Measurements from ENCODE around the gene PTP4A1.
"Not testable (repeated sequence)": the region's sequence is repeated elsewhere in the genome, so short reads cannot be mapped to it uniquely, and the experiment has no call there.

The PTP4A1 gene
- 12.9 reads per million, percentile 37 among the genes with 10 or more reads in this experiment for total RNA-seq

DNA sequence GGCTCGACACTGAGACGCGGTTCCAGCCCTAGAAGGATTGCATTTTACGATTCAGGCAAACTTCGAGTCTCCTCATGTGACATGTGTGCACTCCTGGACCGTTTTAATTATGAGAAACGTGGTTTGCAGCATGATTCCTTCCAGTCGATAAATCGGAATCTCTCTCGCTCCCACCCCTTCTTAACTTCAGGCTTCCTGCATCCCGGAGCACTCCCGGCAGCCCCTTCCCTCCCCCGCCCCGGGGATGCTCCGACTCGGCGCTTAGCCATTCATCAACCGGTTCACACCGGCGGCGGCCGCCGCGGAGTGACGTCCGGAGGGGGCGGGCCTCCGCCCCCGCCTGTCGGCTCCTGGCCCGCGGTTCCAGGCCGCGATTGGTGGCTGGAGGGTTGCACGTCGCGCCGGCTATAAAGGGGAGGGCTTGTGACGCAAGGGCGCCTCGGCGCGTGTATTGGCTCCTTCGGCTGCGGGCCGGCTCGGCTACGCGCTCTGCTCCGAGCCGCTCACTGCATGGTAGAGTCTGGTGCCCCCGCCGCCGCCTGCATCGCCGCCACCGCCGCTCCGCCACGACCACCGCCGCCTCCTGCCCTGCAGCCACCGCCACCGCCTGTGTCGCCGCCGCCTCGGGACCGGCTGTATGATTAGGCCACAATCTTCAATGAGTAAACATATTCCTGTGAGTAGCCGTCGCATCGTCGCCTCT, at the start of gene PTP4A1, which contains the start of gene LOC128125822:
Gene PTP4A1 (plus strand): TSS at position 437 of the 703 bp plus-strand sequence. CDS start 4,401 bp downstream, outside the sequence.
Gene LOC128125822 (plus strand): TSS at position 437 of the 703 bp plus-strand sequence.
- DNase-seq, result peak; percentile 96

DNA sequence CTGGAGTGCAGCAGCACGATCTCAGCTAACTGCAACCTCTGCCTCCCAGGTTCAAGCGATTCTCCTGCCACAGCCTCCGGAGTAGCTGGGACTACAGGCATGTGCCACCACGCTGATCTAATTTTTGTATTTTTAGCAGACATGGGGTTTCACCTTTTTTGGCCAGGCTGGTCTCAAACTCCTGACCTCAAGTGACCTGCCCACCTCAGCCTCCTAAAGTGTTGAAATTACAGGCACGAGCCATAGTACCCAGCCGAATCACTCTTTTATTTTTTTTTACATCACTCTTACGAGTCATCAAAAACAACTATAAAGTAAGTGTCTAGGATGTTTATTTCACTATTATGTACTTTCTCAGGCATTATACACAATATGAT, 49.4 kb upstream of the PTP4A1 start:
- not testable (repeated sequence) for DNase-seq

- no peak for DNase-seq
Observed at GRCh38 chr6:63523630-63524029, 48.6 kb upstream of the PTP4A1 start.

GRCh38 chr6:63525186-63525878, 46.9 kb upstream of the PTP4A1 start:
- DNase-seq, result no peak

GRCh38 chr6:63526931-63527330, 45.3 kb upstream of the PTP4A1 start:
- no peak for DNase-seq

DNA sequence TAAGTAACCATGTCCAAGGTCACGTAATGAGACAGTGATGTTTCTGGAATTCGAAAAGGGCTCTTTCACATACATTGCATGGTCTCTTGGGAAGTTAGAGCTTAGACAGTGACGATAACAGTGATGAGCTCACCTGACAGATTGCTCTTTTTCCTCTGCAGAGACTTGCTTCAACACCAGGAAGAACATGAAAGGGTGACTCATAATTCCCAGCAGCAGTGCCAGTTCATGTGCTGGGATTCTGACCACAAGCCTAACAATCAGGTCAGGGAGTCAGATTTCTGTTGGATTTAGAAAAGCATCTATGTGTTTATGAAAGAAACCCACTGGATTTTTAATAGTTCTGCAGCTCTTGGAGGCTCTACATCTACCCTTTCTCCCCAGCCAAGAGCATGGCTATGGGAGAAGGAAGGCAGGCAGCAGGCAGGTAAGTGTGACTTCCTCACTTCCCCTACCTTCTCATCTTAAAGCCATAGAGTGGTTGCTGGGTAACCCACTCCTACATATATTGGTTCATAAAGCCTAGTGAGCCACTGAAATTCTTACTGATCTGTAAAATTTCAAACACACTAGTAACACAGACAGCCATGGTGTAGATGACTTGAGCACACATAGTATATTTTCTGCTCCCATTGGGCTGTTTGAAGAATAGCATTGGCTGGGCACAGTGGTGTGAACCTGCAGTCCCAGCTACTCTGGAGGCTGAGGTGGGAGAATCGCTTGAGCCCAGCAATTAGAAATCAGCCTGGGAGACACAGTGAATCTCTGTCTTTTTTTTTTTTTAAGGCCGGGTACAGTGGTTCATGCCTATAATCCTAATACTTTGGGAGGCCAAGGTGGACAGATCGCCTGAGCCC, 44.4 kb upstream of the PTP4A1 start:
- DNase-seq, result no peak

DNA sequence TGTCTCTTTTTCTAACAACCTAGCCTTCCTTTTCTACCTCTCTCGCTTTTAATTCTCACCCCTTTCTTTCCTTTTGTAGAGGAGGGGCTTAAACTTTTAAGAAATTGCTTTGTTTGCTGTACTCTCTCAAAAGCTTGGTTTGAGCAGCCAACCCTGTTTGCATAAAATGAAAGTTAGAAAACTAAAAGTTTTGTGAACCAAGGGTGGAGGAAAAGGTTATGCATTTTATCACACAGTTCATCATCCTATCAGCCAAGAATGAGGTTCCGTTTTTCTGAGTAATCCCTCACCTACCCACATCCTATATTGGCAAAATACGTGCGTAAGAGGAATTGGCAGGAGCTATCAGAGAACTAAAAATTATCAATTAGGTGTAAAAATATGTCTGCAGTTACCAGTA, 42.8 kb upstream of the PTP4A1 start:
- DNase-seq, result no peak

DNA sequence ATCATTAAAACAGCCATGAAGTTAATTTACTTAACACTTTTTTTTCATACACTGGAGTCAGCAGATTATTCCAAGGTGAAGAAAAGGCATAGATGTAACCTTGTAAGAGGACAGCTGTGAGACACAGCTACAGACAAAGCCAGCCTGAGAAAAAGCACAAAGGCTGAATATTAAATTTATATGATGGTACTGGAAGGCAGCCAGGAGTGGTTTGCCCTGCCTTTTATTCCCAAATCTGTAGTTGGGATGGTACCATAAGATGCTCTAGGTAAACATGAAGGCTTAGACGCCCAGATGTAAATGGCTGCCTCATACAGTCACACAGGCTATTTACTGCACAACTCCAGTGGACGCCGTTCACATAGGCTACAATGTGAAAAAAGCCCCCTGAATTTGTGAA, 42.1 kb upstream of the PTP4A1 start:
- no peak for DNase-seq

DNA sequence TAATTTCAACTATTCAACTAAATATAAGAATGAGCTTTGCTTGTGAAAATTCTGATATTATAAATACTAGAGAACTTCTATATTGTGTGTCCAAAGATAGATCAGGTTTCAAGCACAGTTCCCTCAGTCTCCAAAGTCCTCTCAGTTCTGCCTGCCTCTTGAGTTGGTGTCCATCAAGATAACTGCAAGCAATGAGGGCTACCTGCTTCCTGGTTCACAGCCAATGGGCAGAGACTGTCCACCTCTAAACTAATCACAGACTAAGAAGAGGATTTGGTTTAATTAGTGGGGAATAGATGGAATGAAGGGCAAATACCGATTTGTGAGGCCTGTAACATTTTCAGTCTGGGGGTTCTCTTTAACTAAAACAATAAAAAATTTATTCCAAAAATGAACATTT, 41.3 kb upstream of the PTP4A1 start:
- DNase-seq, result no peak

DNA sequence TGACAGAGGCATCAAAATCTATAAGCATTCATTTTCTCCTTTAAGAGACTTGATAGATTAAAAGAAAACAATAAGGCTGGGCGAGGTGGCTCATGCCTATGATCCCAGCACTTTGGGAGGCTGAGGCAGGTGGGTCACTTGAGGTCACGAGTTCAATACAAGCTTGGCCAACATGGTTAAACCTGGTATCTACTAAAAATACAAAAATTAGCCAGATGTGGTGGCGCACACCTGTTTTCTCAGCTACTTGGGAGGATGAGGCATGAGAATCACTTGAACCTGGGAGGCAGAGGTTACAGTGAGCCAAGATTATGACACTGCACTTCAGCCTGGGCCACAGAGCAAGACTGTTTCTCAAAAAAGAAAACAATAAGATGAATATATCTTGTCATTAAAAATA, 39.3 kb upstream of the PTP4A1 start:
- no peak for DNase-seq

GRCh38 chr6:63533952-63534351, 38.3 kb upstream of the PTP4A1 start:
- DNase-seq, result no peak

DNA sequence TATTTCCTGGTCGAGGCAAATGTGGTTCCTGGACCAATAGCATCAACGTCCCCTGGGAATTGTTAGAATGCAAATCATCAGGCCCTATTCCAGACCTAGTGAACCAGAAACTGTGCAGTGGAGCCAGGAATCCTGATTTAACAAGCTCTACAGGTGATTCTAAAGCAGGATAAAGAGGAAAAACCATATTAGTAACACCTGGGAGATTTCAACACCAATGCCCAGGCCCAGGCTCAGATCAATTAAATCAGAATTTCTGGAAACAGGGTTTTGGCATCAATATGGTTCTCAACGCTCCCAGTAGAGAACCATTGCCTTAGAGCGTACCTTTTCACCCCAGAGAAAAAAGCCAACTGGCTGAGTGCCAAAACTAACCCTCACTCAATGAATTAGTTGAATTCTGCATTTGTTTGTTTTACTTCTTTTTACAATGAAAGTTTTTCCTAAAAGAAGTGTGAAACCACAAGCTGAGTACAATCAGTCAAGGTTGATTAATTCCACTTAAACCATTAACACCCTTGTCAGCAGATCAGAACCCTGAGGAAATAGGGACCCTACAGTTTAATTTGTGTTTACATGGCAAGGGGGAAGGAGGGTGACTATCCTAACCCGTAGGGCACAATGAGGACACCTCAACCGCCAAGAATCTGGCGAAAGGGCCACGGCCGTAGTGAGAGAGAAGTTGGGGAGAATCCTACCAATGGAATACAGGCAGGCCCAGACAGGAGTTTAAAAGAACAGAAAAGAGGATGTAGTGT, 34.9 kb upstream of the PTP4A1 start:
- no peak for DNase-seq

GRCh38 chr6:63537959-63538300, 34.4 kb upstream of the PTP4A1 start:
- DNase-seq, result no peak

GRCh38 chr6:63538550-63538949, 33.7 kb upstream of the PTP4A1 start:
- DNase-seq, result no peak

DNA sequence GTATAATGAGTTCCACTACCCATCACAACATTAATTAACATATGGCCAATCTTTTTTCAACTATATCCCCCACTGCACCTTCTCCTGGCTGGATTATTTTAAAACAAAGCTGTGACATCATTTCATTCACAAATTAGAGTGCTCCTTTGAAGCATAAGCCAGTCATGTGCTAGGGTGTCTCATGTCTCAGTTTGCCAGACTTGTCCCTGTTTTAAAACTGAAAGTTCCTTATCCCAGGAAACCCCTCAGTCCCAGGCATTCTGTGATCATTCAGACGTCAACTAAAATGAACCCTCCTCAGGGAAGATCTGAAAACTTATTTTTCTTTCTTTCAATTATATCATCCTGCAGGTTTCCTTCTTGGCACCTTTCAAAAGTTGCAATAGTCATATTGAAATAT, 29.3 kb upstream of the PTP4A1 start:
- DNase-seq, result no peak

DNA sequence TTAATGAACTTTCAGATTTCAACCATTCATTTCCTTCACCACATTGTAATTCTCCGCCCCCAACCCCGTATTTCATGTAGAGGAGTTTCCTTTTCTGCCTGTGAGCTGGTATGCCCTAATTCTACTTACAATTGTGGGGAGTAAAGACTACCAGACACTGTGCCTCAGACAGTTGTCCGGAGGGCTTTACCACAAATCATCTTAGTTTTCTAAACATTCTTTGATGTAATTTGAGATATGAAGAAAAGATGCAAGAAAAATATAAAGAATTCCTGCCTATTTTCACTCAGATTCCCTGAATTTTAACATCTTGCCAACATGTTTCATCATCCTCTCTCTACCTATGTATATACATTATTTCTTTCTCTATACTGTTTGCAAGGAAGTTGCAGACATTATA, 28.3 kb upstream of the PTP4A1 start:
- DNase-seq, result no peak

DNA sequence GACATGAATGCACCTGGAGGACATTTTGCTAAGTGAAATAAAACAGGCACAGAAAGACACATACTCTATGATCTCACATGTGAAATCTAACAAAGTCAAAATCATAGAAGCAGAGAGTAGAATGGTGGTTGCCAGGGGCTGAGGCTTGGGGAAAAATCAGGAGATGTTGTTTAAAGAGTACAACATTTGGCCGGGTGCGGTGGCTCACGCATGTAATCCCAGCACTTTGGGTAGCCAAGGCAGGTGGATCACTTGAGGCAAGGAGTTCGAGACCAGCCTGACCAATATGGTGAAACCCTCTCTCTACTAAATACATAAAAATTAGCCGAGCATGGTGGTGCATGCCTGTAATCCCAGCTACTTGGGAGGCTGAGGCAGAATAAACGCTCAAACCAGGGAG, 26.0 kb upstream of the PTP4A1 start:
- DNase-seq, result no peak

DNA sequence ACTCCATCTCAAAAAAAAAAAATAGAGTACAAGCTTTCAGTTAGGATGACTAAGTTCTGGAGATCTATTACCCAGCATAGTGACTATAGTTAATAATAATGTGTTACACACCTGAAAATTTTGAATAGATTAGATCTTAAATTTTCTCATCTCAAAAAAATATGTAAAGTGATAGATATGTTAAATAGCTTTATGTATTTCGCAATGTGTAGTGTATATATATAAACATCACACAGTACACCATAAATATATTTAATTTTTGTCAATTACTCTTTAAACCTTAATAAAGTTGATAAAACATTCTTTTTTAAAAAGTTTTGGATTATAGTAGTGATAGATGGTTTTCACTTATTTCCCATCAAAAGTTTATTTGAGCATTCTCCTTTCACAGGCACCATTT, 25.6 kb upstream of the PTP4A1 start:
- no peak for DNase-seq

GRCh38 chr6:63549076-63549475, 23.2 kb upstream of the PTP4A1 start:
- no peak for DNase-seq

DNA sequence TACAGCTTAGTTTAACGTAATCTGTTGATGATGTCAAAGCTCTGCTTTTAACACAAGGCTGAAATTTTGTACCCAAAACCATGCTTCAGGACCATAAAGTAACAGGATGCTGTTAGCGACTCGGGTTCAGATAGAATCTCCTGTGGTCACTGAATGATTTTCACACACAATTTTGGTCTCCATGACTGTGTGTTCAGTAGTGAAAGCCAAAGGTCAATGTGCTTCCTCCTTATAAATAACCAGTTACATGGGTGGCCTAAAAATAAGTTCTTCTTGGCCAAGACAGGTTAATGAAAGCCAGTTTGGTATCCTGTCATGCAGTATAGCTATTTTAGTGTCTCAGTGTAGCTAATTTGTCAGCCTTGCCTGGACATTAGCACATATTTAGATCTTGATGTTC, 19.1 kb upstream of the PTP4A1 start:
- no peak for DNase-seq

- no peak for DNase-seq
Observed at GRCh38 chr6:63553900-63554299, 18.4 kb upstream of the PTP4A1 start.

- no peak for DNase-seq
Observed at GRCh38 chr6:63554782-63555181, 17.5 kb upstream of the PTP4A1 start.

DNA sequence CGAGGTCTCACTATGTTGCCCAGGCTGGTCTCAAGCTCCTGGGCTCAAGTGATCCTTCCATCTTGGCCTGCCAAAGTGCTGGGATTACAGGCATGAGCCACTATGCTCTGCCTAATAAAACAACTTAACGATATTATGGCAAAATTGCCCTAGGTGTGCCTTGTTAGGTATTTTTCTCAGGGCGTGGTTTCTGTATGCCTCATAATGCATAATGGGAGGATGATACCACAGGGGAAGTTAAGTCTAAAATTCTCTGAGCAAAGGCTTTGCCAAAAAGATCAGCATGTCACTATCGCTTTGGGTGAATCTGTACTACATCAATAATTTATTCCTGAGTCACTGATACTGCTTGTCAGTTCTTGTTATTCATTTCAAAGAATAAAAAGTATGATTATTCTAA, 15.9 kb upstream of the PTP4A1 start:
- DNase-seq, result no peak

All from effector CD4-positive, alpha-beta T cell (primary cell).